ENCODE data around the gene RAB10.

DNA sequence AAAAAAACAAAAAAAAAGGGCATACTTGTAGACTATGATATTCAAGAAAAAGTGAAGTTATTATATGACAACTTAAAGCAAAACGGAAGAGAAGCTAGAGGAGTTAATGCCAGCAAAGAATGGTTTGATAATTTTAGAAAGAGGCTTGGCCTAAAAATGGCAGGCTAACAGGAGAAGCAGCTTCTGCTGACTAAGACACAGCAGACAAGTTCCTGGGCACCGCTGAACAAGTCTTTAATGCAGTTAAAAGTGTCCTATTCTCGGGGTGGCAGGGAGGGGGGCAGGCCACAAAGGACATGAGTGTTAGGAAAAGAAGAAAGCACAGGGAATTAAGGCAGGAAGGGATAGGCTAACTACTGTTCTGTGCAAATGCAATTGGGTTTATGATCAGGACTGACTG lies 88.7 kb downstream of the RAB10 start:
- TF ChIP-seq, protein P1, sequence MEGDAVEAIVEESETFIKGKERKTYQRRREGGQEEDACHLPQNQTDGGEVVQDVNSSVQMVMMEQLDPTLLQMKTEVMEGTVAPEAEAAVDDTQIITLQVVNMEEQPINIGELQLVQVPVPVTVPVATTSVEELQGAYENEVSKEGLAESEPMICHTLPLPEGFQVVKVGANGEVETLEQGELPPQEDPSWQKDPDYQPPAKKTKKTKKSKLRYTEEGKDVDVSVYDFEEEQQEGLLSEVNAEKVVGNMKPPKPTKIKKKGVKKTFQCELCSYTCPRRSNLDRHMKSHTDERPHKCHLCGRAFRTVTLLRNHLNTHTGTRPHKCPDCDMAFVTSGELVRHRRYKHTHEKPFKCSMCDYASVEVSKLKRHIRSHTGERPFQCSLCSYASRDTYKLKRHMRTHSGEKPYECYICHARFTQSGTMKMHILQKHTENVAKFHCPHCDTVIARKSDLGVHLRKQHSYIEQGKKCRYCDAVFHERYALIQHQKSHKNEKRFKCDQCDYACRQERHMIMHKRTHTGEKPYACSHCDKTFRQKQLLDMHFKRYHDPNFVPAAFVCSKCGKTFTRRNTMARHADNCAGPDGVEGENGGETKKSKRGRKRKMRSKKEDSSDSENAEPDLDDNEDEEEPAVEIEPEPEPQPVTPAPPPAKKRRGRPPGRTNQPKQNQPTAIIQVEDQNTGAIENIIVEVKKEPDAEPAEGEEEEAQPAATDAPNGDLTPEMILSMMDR (conservative IDR thresholded peaks at IDR 0.05; ENCODE audit: low read depth, low read length), result no peak
- TF ChIP-seq MAFK (IDR thresholded peaks at IDR 0.05; ENCODE audit: low read depth, low read length) (no peak), POLR2A (IDR thresholded peaks at IDR 0.05; ENCODE audit: low read depth, low read length) (no peak), RFX5 (IDR thresholded peaks at IDR 0.05; ENCODE audit: low read depth, low read length) (no peak), MXI1 (IDR thresholded peaks at IDR 0.05; ENCODE audit: borderline replicate concordance, low read depth, low read length) (no peak), SMC3 (IDR thresholded peaks at IDR 0.05; ENCODE audit: low read depth, low read length) (no peak), RAD21 (IDR thresholded peaks at IDR 0.05; ENCODE audit: low read length) (no peak), MAZ (IDR thresholded peaks at IDR 0.05; ENCODE audit: borderline replicate concordance, low read depth, low read length) (no peak), BHLHE40 (IDR thresholded peaks at IDR 0.05; ENCODE audit: low read depth, low read length) (no peak)
